Neural progenitor cell (in vitro differentiated cells): ENCODE results near the gene BACE2.

Source experiments
- EZH2 ChIP-seq: fragments of 200-600 bp; sonication (generic); IDR thresholded peaks from 2 replicates; pipeline ENCODE4 v1.6.1; 2017; ENCODE audit warnings: antibody characterized with exemption, mild to moderate bottlenecking, moderate library complexity
- EZH2phosphoT487 ChIP-seq: fragments of 200-600 bp; sonication (generic); IDR thresholded peaks from 2 replicates; pipeline ENCODE4 v1.6.1; 2017; ENCODE audit warnings: antibody characterized with exemption
- TF ChIP-seq, protein P1 (sequence below): fragments of 200-600 bp; sonication (generic); IDR thresholded peaks from 2 replicates; pipeline ENCODE4 v1.5.1; 2017; ENCODE audit warnings: antibody characterized with exemption, mild to moderate bottlenecking

DNA sequence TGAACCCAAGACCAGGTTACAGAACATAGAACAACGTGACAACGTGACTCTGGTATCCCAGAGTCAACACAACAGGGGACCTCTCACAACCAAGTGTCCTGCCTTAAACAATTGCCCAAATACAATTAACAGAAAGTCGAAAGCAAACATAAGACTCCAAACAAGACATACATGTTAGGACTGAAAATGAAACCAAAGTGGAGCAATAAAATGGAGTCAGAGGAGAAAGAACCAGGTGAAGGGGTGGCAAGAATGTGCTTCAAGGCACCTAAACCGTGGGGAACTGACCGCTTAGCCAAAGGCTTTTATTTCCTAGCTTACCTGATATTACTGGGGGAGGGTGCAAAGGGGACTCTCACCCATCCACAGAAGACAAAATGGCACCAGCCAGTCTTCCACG lies 17.8 kb downstream of the BACE2 start:
- TF ChIP-seq, protein P1, sequence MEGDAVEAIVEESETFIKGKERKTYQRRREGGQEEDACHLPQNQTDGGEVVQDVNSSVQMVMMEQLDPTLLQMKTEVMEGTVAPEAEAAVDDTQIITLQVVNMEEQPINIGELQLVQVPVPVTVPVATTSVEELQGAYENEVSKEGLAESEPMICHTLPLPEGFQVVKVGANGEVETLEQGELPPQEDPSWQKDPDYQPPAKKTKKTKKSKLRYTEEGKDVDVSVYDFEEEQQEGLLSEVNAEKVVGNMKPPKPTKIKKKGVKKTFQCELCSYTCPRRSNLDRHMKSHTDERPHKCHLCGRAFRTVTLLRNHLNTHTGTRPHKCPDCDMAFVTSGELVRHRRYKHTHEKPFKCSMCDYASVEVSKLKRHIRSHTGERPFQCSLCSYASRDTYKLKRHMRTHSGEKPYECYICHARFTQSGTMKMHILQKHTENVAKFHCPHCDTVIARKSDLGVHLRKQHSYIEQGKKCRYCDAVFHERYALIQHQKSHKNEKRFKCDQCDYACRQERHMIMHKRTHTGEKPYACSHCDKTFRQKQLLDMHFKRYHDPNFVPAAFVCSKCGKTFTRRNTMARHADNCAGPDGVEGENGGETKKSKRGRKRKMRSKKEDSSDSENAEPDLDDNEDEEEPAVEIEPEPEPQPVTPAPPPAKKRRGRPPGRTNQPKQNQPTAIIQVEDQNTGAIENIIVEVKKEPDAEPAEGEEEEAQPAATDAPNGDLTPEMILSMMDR, result no peak
- TF ChIP-seq EZH2 (no peak), EZH2phosphoT487 (no peak)
